Stimulated activated CD8-positive, alpha-beta memory T cell treated with anti-CD3 and anti-CD28 coated beads, Interleukin-7, amount 100 ng/mL, for 1 hour (primary cell): Measurements from ENCODE around the gene SPDYE3.
"Not testable (repeated sequence)": the region's sequence is repeated elsewhere in the genome, so short reads cannot be mapped to it uniquely, and the experiment has no call there.

Experiments used
- DNase-seq, 2 donors: peaks; one replicate each; pipeline ENCODE4 v3.0.0-alpha.2; 2020; ENCODE audit warnings: low read depth in 2 of 2

SPDYE3 gene

GRCh38 chr7:100307402-100307801 lies at the start of gene SPDYE3:
TSS of gene SPDYE3 (plus strand) at chr7:100307702. CDS start at chr7:100307886, 184 bp downstream.
- DNase-seq, result not testable (repeated sequence)

DNA sequence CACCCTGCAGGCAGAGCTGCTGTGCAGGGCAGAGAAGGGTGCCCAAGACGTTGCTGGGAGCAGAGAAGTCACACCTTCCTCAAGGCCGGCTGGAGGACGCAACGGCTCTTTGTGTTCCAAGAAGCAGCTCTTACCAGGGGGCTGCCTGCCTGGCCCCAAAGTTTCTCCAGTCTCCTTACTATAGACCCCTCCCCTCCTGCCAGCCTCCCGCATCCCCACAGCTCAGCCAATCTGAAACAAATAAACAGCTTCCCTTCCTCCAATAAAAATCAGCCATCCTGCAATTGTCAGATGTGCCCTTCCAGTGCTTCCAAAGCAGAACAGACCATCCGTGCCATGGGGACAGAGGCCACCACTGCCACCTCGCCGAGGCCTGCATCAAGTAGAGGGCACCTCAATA lies 47.5 kb upstream of the SPDYE3 start:
- not testable (repeated sequence) for DNase-seq

DNA sequence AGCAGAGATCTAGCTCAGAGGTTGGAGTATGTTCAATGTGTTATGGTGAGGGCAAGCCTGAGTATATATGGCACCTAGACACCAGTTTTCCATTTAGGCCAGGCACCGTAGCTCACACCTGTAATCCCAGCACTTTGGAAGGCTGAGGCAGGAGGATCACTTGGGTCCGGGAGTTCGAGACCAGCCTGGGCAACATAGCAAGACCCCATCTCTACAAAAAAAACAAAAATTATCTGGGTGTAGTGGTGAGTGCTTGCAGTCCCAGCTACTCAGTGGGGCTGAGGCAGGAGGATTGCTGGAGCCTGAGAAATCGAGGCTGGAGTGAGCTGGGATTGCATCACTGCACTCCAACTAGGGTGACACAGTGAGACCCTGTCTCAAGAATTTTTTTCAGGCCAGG lies 44.6 kb upstream of the SPDYE3 start:
- not testable (repeated sequence) for DNase-seq

- DNase-seq, result not testable (repeated sequence)
Measured at GRCh38 chr7:100264223-100264622, 43.3 kb upstream of the SPDYE3 start.

DNA sequence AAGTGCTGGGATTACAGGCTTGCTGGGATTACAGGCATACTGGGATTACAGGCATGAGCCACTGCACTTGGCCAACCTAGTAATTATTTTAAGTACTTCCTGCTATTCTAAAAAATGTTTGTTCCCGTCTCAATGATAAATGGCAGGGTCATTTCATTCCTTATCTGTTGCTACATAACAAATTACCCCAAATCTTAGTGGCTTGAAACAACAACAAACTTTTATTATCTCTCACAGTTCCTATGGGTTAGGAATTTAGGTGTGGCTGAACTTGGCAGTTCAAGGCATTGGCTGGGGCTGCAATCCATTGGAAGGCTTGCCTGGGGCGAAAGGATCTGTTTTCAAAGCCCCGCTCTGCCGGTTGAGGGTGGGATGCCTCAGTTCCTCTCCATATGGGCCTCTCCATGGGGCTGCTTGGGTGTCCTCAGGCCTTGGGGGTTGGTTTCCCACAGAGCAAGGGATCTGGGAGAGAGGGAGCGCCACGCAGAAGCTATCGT lies 42.8 kb upstream of the SPDYE3 start:
- DNase-seq, result not testable (repeated sequence)

- not testable (repeated sequence) for DNase-seq
Measured at GRCh38 chr7:100265851-100266250, 41.7 kb upstream of the SPDYE3 start.

GRCh38 chr7:100266576-100267354 lies 40.7 kb upstream of the SPDYE3 start:
- no peak for DNase-seq

- no peak for DNase-seq
Measured at GRCh38 chr7:100267648-100268047, 39.9 kb upstream of the SPDYE3 start.

DNA sequence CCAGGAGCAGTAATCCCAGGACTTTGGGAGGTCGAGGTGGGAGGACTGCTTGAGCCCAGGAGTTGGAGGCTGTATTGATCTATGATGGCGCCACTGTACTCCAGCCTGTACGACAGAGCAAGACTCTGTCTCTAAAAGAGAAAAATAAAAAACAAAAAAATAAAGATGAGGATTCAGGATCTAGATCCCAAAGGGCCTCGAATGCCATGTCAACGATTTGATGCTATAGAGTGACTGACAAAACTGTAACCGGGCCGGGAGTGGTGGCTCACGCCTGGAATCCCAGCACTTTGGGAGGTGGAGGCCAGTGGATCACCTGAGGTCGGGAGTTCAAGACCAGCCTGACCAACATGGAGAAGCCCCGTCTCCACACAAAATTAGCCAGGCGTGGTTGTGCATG lies 38.6 kb upstream of the SPDYE3 start:
- not testable (repeated sequence) for DNase-seq

- DNase-seq, result not testable (repeated sequence)
Measured at GRCh38 chr7:100269306-100270045, 38.0 kb upstream of the SPDYE3 start.

DNA sequence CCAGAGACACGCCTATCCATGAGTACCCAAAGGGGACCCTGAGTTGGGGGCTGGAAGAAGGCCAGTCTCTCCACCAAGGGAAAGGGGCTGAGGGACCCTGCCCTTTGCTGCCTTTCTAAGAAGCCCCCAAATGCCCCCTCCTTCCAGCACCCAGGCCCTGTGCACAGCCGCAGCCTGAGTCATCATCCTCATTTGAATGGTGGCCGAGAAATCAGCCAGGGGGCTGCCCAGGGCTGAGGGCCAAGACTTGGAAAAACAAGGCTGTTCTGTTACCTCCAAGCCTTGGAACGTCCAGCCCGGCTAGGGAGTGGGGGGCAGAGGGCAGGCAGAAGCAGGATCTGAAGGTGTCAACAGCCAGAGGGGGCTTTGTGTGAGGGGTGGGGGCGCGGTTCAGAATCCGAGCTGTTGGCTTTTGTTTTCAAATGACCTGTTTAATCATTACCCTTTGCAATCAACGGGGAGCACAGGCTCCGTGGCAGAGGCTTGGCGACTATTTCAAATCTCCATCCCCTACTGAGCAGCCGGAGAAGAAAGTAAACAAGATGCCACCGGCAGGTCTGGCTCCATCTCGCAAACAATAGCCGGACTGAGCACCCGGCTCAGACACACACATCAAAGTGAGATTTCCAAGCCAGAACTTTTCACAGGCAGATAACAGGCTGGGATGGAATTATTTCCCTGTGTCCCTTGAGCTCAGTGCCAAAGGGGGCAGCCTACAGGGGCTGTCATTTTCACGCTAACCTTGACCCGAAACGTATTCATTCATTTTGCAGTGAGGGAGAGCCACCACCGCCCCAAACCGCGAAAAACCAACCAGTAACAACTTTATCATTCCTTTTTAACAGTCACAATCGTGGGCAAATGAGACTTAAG lies 37.2 kb upstream of the SPDYE3 start:
- not testable (repeated sequence) for DNase-seq

GRCh38 chr7:100270941-100271593 lies 36.4 kb upstream of the SPDYE3 start:
- not testable (repeated sequence) for DNase-seq

- DNase-seq, result peak; percentile 96
Measured at GRCh38 chr7:100271716-100272537, 35.6 kb upstream of the SPDYE3 start.

GRCh38 chr7:100272538-100272902 lies 35.0 kb upstream of the SPDYE3 start:
- not testable (repeated sequence) for DNase-seq

- no peak for DNase-seq
Measured at GRCh38 chr7:100275120-100275519, 32.4 kb upstream of the SPDYE3 start.

DNA sequence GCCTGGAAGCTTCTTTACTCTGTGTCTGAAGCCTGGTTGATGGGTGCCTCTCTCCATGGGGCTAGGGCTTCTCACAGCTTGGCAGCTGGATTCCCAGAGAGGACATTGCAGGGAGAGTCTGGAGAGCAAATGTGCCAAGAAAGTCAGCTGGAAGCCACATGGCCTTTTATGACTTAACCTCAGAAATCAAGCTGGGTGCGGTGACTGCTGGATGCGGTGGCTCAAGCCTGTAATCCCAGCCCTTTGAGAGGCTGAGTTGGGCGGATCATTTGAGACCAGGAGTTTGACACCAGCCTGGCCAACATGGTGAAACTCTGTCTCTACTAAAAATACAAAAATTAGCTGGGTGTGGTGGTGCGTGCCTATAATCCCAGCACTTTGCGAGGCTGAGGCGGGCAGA lies 31.4 kb upstream of the SPDYE3 start:
- DNase-seq, result not testable (repeated sequence)

DNA sequence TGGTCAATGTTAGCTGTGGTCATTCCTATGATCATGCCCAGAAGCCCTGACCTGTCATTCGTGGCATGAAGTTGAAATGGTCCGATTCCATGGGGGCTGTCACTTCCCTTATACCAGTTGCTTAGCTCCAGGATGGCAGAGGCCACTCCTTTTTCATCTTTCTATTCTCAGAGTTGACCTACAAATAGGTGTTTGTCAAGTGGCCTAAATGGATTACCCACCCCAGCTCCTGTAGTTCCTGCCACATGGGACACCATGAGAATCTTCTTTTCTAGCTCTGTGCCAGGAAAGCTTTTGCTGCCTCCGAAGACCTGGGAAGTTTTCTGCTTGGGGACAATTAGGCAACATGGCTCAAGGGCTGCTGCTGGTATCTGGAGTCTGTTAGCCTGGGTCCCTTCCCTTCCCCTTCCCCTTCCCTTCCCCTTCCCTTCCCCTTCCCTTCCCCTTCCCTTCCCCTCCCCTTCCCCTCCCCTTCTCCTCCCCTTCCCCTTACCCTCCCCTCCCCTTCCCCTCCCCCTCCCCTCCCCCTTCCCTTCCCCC lies 25.4 kb upstream of the SPDYE3 start:
- DNase-seq, result not testable (repeated sequence)

DNA sequence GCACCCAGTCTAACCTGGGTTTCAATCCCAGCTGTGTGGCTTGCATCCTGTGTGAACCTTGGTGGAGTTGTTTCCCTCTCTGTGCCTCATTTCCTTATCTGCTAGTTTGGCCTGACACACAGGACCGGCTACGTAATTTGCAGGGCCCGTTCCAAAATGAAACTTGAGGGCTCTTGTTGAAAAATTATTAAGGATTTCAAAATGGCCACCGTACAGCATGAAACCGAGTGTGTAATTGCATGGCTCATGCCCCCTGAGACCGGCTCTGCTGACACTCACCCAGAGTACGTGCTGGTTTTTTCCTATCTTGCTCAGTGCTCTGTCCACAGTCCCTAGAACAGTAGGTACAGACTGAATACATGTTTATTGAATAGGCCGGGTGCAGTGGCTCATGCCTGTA lies 24.4 kb upstream of the SPDYE3 start:
- DNase-seq, result not testable (repeated sequence)

DNA sequence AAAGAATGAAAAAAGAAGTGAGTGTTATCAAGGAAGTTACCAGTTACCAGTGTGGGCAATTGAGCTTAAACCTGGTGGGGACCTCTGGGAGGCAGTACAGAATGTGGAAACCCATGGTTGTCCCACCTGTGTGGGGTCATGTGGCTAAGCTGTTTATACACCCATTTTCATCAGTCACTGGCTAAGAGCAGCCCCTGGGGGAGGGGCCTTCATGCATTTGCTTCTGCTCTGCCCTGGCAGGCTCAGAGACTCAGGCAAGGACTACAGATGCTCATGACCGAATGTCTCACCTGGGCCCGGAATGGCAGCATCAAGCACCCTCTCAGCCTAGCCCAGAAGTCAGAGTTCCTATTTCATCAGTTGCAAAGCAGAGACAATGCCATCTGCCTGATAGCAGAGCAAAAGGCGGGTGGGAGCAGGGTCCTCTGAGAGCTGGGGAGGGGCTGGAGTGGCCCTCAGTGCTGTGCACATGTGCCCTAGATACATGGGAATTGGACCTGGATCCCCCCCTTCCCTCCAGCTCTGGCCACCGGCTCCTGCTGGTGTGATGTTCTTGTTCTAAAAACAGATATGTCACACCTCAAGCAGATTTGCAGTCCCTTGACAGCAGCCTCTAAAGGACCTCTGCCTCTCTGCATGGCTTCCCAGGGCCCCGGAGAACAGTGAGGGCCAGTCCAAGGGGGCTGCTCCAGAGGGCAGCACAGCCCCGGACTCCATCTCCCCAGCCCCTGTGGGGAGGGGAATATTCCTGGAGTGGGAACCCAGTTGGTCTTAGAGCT lies 20.1 kb upstream of the SPDYE3 start:
- not testable (repeated sequence) for DNase-seq
